Loucy (cell line): ENCODE data around the gene EZR.

Experiments
- CTCF ChIP-seq: fragments of 200-600 bp; sonication (generic); conservative IDR thresholded peaks from 2 replicates; pipeline ENCODE4 v1.5.1; 2014; ENCODE audit warnings: mild to moderate bottlenecking, antibody characterized with exemption, low read length
- EZH2phosphoT487 ChIP-seq: fragments of 200-600 bp; IDR thresholded peaks from 2 replicates; pipeline ENCODE4 v1.6.1; 2018; ENCODE audit warnings: antibody characterized with exemption, mild to moderate bottlenecking, moderate library complexity, borderline replicate concordance

- TF ChIP-seq CTCF (no peak), EZH2phosphoT487 (no peak)
These were observed 37.1 kb upstream of the EZR start for GRCh38 chr6:158856261-158856660.
